ENCODE results near the gene GRIK2.

DNA sequence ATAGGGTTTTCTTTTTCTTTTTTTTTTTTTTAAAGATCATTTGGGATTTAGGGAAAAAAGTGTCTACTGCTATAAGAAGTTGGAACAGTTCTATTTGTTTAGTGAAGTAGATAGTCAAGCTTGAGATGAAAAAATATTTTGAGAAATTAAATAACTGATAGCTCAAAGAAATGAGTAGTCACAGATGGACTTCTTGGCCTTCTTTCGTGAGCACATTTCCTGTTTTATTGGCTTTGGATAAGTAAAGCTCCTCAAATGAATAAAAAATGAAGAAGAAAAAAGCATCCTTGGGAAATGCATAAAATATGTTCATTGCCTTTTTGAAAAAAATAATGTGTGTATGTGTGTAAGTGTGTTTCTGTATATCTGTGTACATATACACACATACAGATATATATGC, 515.9 kb downstream of the GRIK2 start:
- TF ChIP-seq YY1 (IDR thresholded peaks at IDR 0.05; ENCODE audit: low read depth) (no peak), ELF1 (IDR thresholded peaks at IDR 0.05) (no peak)
- TF ChIP-seq, protein P1, sequence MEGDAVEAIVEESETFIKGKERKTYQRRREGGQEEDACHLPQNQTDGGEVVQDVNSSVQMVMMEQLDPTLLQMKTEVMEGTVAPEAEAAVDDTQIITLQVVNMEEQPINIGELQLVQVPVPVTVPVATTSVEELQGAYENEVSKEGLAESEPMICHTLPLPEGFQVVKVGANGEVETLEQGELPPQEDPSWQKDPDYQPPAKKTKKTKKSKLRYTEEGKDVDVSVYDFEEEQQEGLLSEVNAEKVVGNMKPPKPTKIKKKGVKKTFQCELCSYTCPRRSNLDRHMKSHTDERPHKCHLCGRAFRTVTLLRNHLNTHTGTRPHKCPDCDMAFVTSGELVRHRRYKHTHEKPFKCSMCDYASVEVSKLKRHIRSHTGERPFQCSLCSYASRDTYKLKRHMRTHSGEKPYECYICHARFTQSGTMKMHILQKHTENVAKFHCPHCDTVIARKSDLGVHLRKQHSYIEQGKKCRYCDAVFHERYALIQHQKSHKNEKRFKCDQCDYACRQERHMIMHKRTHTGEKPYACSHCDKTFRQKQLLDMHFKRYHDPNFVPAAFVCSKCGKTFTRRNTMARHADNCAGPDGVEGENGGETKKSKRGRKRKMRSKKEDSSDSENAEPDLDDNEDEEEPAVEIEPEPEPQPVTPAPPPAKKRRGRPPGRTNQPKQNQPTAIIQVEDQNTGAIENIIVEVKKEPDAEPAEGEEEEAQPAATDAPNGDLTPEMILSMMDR (IDR thresholded peaks at IDR 0.05), result no peak
